GM08714 (cell line): ENCODE measurements around the gene DAP.
A peak's percentile ranks its signal among the peaks of the same experiment; 100 is the strongest.
"Not testable (repeated sequence)": the region's sequence is repeated elsewhere in the genome, so short reads cannot be mapped to it uniquely, and the experiment has no call there.

Experiments used
- H3K4me3 ChIP-seq: fragments of 200-500 bp; sonication (Bioruptor generic); 2 replicates; pipeline ENCODE4 v1.5.1; 2014; ENCODE audit warnings: mild to moderate bottlenecking, low read length, inconsistent platforms
- ZNF274 ChIP-seq: IDR thresholded peaks from 2 replicates; pipeline ENCODE4 v1.6.1; 2012; ENCODE audit warnings: mild to moderate bottlenecking, low read depth, low read length

DAP gene

DNA sequence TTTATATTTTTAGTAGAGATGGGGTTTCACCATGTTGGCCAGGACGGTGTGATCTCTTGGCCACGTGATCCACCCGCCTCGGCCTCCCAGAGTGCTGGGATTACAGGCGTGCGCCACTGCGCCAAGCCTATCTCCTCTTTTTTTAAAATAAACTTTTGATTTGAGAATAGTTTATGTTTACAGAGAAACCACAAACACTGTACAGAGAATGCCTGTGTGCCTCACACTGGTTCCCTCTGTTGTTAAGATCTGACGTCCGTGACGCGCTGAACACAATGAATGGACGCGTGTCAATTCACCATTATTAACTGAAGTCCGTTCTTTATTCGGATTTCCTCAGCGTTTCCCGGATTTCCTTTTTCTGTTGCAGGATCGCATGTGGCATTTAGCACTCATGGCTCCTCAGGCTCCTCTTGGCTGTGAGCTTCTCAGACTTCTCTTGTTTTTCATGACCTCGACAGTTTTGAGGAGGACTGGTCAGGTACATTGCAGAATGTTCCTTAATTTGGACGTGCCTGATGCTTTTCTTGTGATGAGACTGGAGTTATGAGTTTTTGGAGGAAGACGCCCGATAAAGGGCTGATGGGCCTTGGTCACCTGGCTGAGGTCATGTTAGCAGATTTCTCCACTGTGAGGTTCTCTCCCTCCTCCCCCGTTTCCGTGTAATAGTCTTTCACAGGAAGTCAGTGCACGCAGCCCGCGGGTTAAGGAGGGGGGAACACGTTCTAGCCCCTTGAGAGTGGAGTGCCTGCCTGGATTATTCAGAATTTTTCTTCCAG lies 127.6 kb downstream of the DAP start:
- peak overlapping the region; percentile 10; the same call in 1 of the 2 replicates for H3K4me3 ChIP-seq
- no peak for TF ChIP-seq ZNF274

DNA sequence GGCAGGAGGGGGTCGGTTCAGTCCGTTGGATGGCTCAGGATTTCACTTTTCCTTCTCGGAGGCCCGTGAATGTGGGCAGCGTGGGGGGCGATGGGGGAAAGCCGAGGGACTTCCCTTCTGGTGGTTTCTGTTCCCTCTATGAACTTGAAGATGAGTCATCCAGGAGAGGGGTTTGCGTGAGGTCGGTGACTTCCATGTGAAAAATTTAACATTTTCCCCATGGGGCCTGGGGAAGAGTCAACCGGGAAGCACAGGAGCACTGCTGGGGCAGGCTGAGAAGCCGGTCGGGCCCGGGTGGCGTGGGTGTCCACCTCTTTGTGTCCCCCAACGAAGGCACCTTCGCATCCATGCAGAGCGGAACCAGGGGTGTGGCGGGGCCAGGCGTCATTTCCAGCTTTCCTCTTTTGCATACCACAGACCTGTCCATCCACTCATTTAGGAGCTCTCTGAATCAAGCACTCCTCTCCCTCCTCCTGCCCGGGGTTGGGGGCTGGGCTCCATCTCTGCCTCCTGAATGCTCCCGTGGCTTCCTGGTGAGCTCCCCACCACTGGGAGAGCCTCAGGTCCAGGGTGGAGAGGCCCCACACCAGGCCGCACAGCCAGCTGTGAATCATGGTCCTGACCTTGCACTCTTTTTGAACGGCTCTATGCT lies 128.8 kb downstream of the DAP start:
- peak overlapping the region; percentile 17; the same call in 1 of the 2 replicates for H3K4me3 ChIP-seq

DNA sequence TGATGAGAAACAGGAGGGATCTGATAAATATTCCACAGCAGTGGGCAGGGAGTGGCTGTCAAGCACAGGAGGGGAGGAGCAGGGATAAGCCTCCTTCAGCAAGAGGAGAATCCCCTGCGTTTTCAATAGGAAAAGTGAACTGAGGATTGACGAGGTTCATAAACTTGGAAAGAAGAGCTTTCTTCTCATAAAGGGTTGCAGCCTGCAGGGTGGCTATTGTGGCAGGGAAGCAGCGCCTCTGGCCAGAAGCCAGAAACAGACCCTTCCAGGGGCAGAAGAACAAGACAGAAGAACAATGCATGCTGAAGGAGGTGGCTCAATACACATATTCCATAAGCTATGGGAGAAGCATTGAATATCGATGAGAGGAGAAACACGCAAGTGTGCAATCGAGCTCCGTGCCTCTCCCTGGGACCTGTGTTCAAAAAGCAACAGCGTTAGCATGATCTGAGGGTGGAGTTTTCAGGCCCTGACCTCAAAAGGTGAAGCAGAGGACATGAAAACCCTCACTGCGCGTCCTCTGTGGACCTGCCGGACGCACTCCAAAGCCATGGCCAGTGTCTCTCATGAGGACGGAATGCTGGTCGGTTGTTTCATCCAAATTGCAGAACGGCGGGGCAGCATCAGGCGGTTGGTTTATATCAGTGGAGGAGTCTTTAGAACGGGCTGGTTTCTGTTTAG lies 129.6 kb downstream of the DAP start:
- H3K4me3 ChIP-seq = peak overlapping the region; percentile 17; the same call in 1 of the 2 replicates
- no peak for TF ChIP-seq ZNF274

More for the DNA sequence above, 128.8 kb downstream of the DAP start:
- no peak for TF ChIP-seq ZNF274

DNA sequence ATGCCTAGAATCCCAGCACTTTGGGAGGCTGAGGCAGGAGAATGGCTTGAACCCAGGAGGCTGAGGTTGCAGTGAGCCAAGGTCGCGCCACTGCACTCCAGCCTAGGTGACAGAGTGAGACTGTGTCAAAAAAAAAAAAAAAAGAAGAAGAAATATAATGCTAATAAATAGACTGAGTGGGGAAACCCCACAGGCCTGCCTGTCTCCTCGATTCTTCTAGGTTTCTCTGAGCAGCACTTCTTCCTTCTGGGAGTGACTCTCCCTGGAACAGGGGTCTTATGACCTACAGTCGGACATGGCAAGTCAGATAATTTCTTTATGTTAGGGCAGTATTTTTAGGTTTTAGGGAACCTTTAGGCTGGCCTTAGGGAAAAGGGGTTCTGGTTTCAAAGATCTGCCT lies 130.3 kb downstream of the DAP start:
- not testable (repeated sequence) for H3K4me3 ChIP-seq

DNA sequence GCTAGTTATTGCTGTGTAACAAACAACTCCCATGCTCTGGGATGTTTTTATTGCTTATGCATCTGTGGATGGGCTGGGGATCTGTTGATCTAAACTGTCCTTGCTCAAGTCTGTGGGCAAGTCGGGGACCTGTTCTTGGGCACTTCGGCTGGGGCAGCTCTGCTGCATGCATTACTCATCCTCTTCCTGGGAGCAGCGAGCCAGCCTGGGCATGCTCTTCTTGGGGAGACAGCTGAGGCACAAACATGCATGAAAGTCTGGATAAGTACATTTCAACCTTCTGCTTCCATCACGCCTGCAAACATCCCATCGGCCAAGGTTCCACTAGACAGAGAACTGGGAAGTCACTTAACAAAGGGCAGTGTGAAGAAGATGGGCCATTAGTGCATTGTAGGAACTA lies 130.9 kb downstream of the DAP start:
- no peak for TF ChIP-seq ZNF274
- H3K4me3 ChIP-seq = no peak overlapping the region

DNA sequence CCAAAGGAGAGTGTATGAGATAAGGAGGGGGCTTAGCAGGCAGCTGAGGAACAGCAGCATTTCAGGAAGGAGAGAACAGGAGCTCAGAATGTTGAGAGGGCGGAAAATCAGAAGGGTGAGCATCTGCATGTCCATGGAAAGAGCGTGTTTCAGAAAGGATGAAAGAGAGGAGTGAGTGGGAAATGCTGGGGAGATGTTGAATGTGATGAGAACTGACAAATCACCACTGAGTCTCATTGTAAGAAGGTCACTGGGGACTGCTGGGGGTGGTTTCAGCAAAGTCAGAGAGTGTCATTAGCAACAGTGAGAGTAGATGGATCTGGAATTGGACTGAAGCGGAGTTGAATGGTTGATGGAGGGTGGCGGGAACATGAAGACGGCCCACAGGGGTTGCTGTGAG lies 131.4 kb downstream of the DAP start:
- no peak overlapping the region for H3K4me3 ChIP-seq
- no peak for TF ChIP-seq ZNF274
